HEK293 (cell line): ENCODE measurements around the gene SLC29A3.

Experiments used
- CTCF ChIA-PET: fragments of 350-600 bp; formaldehyde crosslinking; extraction: SDS; loops from one replicate; lab custom pipeline; 2021; ENCODE audit warnings: antibody characterized with exemption; lab: Yijun Ruan, JAX
- POLR2A ChIA-PET: fragments of 300-600 bp; formaldehyde crosslinking; extraction: SDS; loops from one replicate; lab custom pipeline; 2020; ENCODE audit warnings: antibody characterized with exemption, inconsistent platforms; lab: Yijun Ruan, JAX
- H3K27ac ChIP-seq: fragments of 200-500 bp; sonication (Bioruptor generic); 2 replicates; pipeline ENCODE4 v1.5.1; 2014; ENCODE audit warnings: low read depth, low read length, control low read depth, inconsistent platforms; ENCODE audit errors: extremely low read depth
- H3K36me3 ChIP-seq, 2 experiments: fragments of 200-500 bp in 1 of 2; sonication (Bioruptor generic) in 1 of 2; 1 replicate in 1 of 2; 2 replicates in 1 of 2; pipeline ENCODE4 v1.5.1; 2014 to 2017; ENCODE audit warnings: inconsistent platforms in 2 of 2, low read length in 2 of 2; ENCODE audit not compliant: control insufficient read depth in 2 of 2, insufficient read depth in 1 of 2
- H3K4me1 ChIP-seq: fragments of 200-500 bp; sonication (Bioruptor generic); 2 replicates; pipeline ENCODE4 v1.5.1; 2014; ENCODE audit warnings: mild to moderate bottlenecking, low read length, inconsistent platforms; ENCODE audit not compliant: control insufficient read depth, insufficient read depth
- H3K4me3 ChIP-seq: 2 replicates; pipeline ENCODE4 v1.5.1; 2011; ENCODE audit warnings: low read depth, mild to moderate bottlenecking, control low read depth, low read length, moderate library complexity
- H3K9me3 ChIP-seq: fragments of 200-500 bp; sonication (Bioruptor generic); 2 replicates; pipeline ENCODE4 v1.5.1; 2014; ENCODE audit warnings: low read depth, low read length, inconsistent platforms; ENCODE audit not compliant: control insufficient read depth, insufficient read depth
- HOXA7 ChIP-seq: sonication (generic); formaldehyde crosslinking; IDR thresholded peaks from 2 replicates; pipeline ENCODE4 v1.8.1; 2022; ENCODE audit warnings: missing genetic modification reagents, borderline replicate concordance
- KLF8 ChIP-seq: fragments of 450-650 bp; formaldehyde crosslinking; IDR thresholded peaks from 2 replicates; pipeline ENCODE4 v1.5.1; 2016; ENCODE audit warnings: missing biosample characterization, missing genetic modification characterization
- MEIS1 ChIP-seq: sonication (generic); formaldehyde crosslinking; IDR thresholded peaks from 2 replicates; pipeline ENCODE4 v1.8.1; 2022; ENCODE audit warnings: missing genetic modification reagents, mild to moderate bottlenecking, borderline replicate concordance
- PRDM10 ChIP-seq: fragments of 450-650 bp; formaldehyde crosslinking; IDR thresholded peaks from 2 replicates; pipeline ENCODE4 v1.5.1; 2016; ENCODE audit warnings: missing biosample characterization, missing genetic modification characterization
- SETDB1 ChIP-seq: IDR thresholded peaks from one replicate; pipeline ENCODE4 v1.6.1; 2017; ENCODE audit warnings: mild to moderate bottlenecking, low read length, moderate library complexity, mixed read lengths; ENCODE audit not compliant: insufficient read length
- WT1 ChIP-seq: fragments of 450-650 bp; formaldehyde crosslinking; IDR thresholded peaks from 2 replicates; pipeline ENCODE4 v1.5.1; 2016; ENCODE audit warnings: missing biosample characterization, missing genetic modification characterization
- ZBTB20 ChIP-seq: fragments of 450-650 bp; formaldehyde crosslinking; IDR thresholded peaks from 2 replicates; pipeline ENCODE4 v1.5.1; 2016; ENCODE audit warnings: missing biosample characterization, missing genetic modification characterization
- ZBTB26 ChIP-seq: fragments of 450-650 bp; formaldehyde crosslinking; optimal IDR thresholded peaks from 2 replicates; pipeline ENCODE3; 2016; ENCODE audit warnings: missing biosample characterization, mild to moderate bottlenecking, missing genetic modification characterization
- ZEB2 ChIP-seq: fragments of 450-650 bp; formaldehyde crosslinking; IDR thresholded peaks from 2 replicates; pipeline ENCODE4 v1.5.1; 2016; ENCODE audit warnings: missing biosample characterization, missing genetic modification characterization
- ZNF280C ChIP-seq: fragments of 450-650 bp; formaldehyde crosslinking; IDR thresholded peaks from 2 replicates; pipeline ENCODE4 v1.5.1; 2016; ENCODE audit warnings: missing biosample characterization, missing genetic modification characterization
- ZNF37A ChIP-seq: fragments of 450-650 bp; IDR thresholded peaks from 2 replicates; pipeline ENCODE4 v1.5.1; 2018; ENCODE audit warnings: missing biosample characterization, missing genetic modification characterization
- ZNF394 ChIP-seq: fragments of 450-650 bp; formaldehyde crosslinking; IDR thresholded peaks from 2 replicates; pipeline ENCODE4 v1.5.1; 2016; ENCODE audit warnings: missing biosample characterization, missing genetic modification characterization, mild to moderate bottlenecking, moderate library complexity, borderline replicate concordance
- ZNF398 ChIP-seq: fragments of 450-650 bp; formaldehyde crosslinking; IDR thresholded peaks from 2 replicates; pipeline ENCODE4 v1.5.1; 2017; ENCODE audit warnings: missing biosample characterization, missing genetic modification characterization
- ZNF548 ChIP-seq: fragments of 450-650 bp; formaldehyde crosslinking; IDR thresholded peaks from 2 replicates; pipeline ENCODE4 v1.5.1; 2016; ENCODE audit warnings: missing biosample characterization, missing genetic modification characterization
- ZNF560 ChIP-seq: fragments of 450-650 bp; formaldehyde crosslinking; IDR thresholded peaks from 2 replicates; pipeline ENCODE4 v1.5.1; 2017; ENCODE audit warnings: missing biosample characterization, missing genetic modification characterization, borderline replicate concordance
- ZNF561 ChIP-seq: fragments of 450-650 bp; IDR thresholded peaks from 2 replicates; pipeline ENCODE4 v1.5.1; 2018; ENCODE audit warnings: missing biosample characterization, missing genetic modification characterization, borderline replicate concordance
- ZNF621 ChIP-seq: fragments of 450-650 bp; formaldehyde crosslinking; IDR thresholded peaks from 2 replicates; pipeline ENCODE4 v1.5.1; 2017; ENCODE audit warnings: missing biosample characterization, missing genetic modification characterization
- ZNF629 ChIP-seq: fragments of 450-650 bp; formaldehyde crosslinking; IDR thresholded peaks from 2 replicates; pipeline ENCODE4 v1.5.1; 2017; ENCODE audit warnings: missing biosample characterization, missing genetic modification characterization
- ZNF660 ChIP-seq: fragments of 450-650 bp; IDR thresholded peaks from 2 replicates; pipeline ENCODE4 v1.5.1; 2018; ENCODE audit warnings: missing biosample characterization, mild to moderate bottlenecking, missing genetic modification characterization
- ZNF664 ChIP-seq: fragments of 450-650 bp; formaldehyde crosslinking; IDR thresholded peaks from 2 replicates; pipeline ENCODE4 v1.5.1; 2016; ENCODE audit warnings: missing biosample characterization, missing genetic modification characterization
- ZNF677 ChIP-seq: fragments of 450-650 bp; IDR thresholded peaks from 2 replicates; pipeline ENCODE4 v1.5.0; 2018; ENCODE audit warnings: missing biosample characterization, mild to moderate bottlenecking, missing genetic modification characterization, moderate library complexity
- ZNF843 ChIP-seq: fragments of 450-650 bp; formaldehyde crosslinking; IDR thresholded peaks from 2 replicates; pipeline ENCODE4 v1.5.1; 2016; ENCODE audit warnings: missing biosample characterization, missing genetic modification characterization
- ZSCAN30 ChIP-seq: fragments of 450-650 bp; IDR thresholded peaks from 2 replicates; pipeline ENCODE4 v1.5.1; 2018; ENCODE audit warnings: missing biosample characterization, mild to moderate bottlenecking, missing genetic modification characterization, moderate library complexity

Gene SLC29A3

GRCh38 chr10:71396084-71396710, 77.1 kb downstream of the SLC29A3 start (continued):
- TF ChIP-seq PRDM10 (no peak), SETDB1 (no peak), MEIS1 (no peak), ZNF280C (tag by site-specific recombination) (no peak), ZNF629 (tag by site-specific recombination) (no peak), ZNF548 (tag by site-specific recombination) (no peak), ZSCAN30 (tag by site-specific recombination) (peak; percentile 70; the same call in 1 of the 2 replicates), ZBTB20 (tag by site-specific recombination) (peak; percentile 83), ZNF664 (tag by site-specific recombination) (no peak), WT1 (tag by site-specific recombination) (no peak), KLF8 (tag by site-specific recombination) (no peak), ZNF394 (tag by site-specific recombination) (peak; percentile 35; the same call in 1 of the 2 replicates), ZNF677 (tag by site-specific recombination) (0 out of 2 replicates have a peak, but pooled peaks have one; percentile 12)

- TF ChIP-seq ZNF560 (tag by site-specific recombination) (peak; percentile 95), ZBTB26 (tag by site-specific recombination) (peak; percentile 68), ZNF398 (no peak), ZNF280C (tag by site-specific recombination) (no peak), ZSCAN30 (tag by site-specific recombination) (peak; percentile 29; the same call in 1 of the 2 replicates), ZNF660 (tag by site-specific recombination) (peak; percentile 62), ZNF843 (tag by site-specific recombination) (no peak), HOXA7 (CRISPR knock-in tag) (no peak), ZNF561 (peak; percentile 33; the same call in 1 of the 2 replicates), ZNF621 (tag by site-specific recombination) (no peak), ZEB2 (tag by site-specific recombination) (no peak), ZNF37A (tag by site-specific recombination) (no peak)
- POLR2A ChIA-PET, result interaction anchor here (0.6 to 1.5 kb wide), 2 partner anchors 74 to 311 kb away, joined by 3 read pairs; no protein-coding TSS in a partner anchor
Observed at GRCh38 chr10:71396711-71397295, 77.7 kb downstream of the SLC29A3 start, which contains the start of gene CDH23. CDH23 (plus strand) TSS chr10:71396920; CDS start chr10:71439832, 42,912 bp downstream.

More at GRCh38 chr10:71396711-71397295, 77.7 kb downstream of the SLC29A3 start, which contains the start of gene CDH23:
- H3K36me3 ChIP-seq, result no peaks in the 10 kb centered on the region
- H3K27ac ChIP-seq, result peak within 1 kb of the TSS; percentile 21; the same call in 1 of the 2 replicates
- peak within 1 kb of the TSS; percentile 40 for H3K4me3 ChIP-seq
- H3K9me3 ChIP-seq, result no peaks in the 10 kb centered on the region
- H3K4me1 ChIP-seq, result peaks cover 4% of the 10 kb centered on the region; the same call in 1 of the 2 replicates
- CTCF ChIA-PET, result interaction anchor here (1.0 to 1.2 kb wide), 2 partner anchors 124 to 174 kb away, joined by 3 to 6 read pairs; no protein-coding TSS in a partner anchor
